ENCODE data around the gene SCAMP1. TPM values are rescaled to one million over a fixed set of nuclear protein-coding genes. Genes with fewer than 3 reads are reported as not detected.

SCAMP1 gene
- total RNA-seq, 1 donor, result 56.3 TPM

GRCh38 chr5:78327761-78328510, 32.5 kb upstream of the SCAMP1 start:
- no peak for TF ChIP-seq CTCF (IDR thresholded peaks at IDR 0.05; ENCODE audit: insufficient read depth, low read length)
- peak; percentile 13 for DNase-seq (ENCODE audit: low read depth)
- H3K4me3 ChIP-seq (ENCODE audit: low read depth, low read length), result no peak overlapping the region

- no peak overlapping the region for H3K4me3 ChIP-seq (ENCODE audit: low read depth, low read length)
- TF ChIP-seq CTCF (IDR thresholded peaks at IDR 0.05; ENCODE audit: insufficient read depth, low read length), result no peak
- DNase-seq (ENCODE audit: low read depth), result peak; percentile 15
These were observed 31.7 kb upstream of the SCAMP1 start for GRCh38 chr5:78328585-78329173.

- no peak overlapping the region for H3K4me3 ChIP-seq (ENCODE audit: low read depth, low read length)
- no peak for TF ChIP-seq CTCF (IDR thresholded peaks at IDR 0.05; ENCODE audit: insufficient read depth, low read length)
- DNase-seq (ENCODE audit: low read depth), result no peak
These were observed 28.8 kb upstream of the SCAMP1 start for GRCh38 chr5:78331523-78332080.

- no peak for TF ChIP-seq CTCF (IDR thresholded peaks at IDR 0.05; ENCODE audit: insufficient read depth, low read length)
- no peak for DNase-seq (ENCODE audit: low read depth)
- H3K4me3 ChIP-seq (ENCODE audit: low read depth, low read length), result no peak overlapping the region
These were observed 25.6 kb upstream of the SCAMP1 start for GRCh38 chr5:78334811-78335210.

- no peak for DNase-seq (ENCODE audit: low read depth)
- no peak for TF ChIP-seq CTCF (IDR thresholded peaks at IDR 0.05; ENCODE audit: insufficient read depth, low read length)
- H3K4me3 ChIP-seq (ENCODE audit: low read depth, low read length), result no peak overlapping the region
These were observed 24.4 kb upstream of the SCAMP1 start for GRCh38 chr5:78335976-78336375.

- TF ChIP-seq CTCF (IDR thresholded peaks at IDR 0.05; ENCODE audit: insufficient read depth, low read length), result no peak
- no peak for DNase-seq (ENCODE audit: low read depth)
These were observed 23.7 kb upstream of the SCAMP1 start for GRCh38 chr5:78336698-78337097.

More at GRCh38 chr5:78336698-78337097, 23.7 kb upstream of the SCAMP1 start:
- no peak overlapping the region for H3K4me3 ChIP-seq (ENCODE audit: low read depth, low read length)
